Mesendoderm (in vitro differentiated cells): ENCODE measurements around the gene C20orf173. TPM values are rescaled to one million over a fixed set of nuclear protein-coding genes. Genes with fewer than 3 reads are reported as not detected.

Source experiments
- DNase-seq: peaks from one replicate; pipeline ENCODE4 v3.0.0; 2013
- H2AK5ac ChIP-seq: 2 replicates; pipeline ENCODE4 v1.6.1; 2013; ENCODE audit warnings: low read length, inconsistent platforms
- H2BK120ac ChIP-seq: 2 replicates; pipeline ENCODE4 v1.6.1; 2013; ENCODE audit warnings: low read depth, mild to moderate bottlenecking, low read length, moderate library complexity, mixed read lengths
- H2BK15ac ChIP-seq: replicated peaks from 2 replicates; pipeline ENCODE4 v1.6.1; 2013; ENCODE audit warnings: low read depth, mild to moderate bottlenecking, moderate library complexity
- H2BK5ac ChIP-seq: 2 replicates; pipeline ENCODE4 v1.6.1; 2013; ENCODE audit warnings: low read length, inconsistent platforms
- H3K18ac ChIP-seq: 2 replicates; pipeline ENCODE4 v1.6.1; 2013; ENCODE audit warnings: mild to moderate bottlenecking, low read length, mixed read lengths
- H3K23ac ChIP-seq: one replicate; pipeline ENCODE4 v1.6.1; 2013; ENCODE audit warnings: low read length
- H3K27ac ChIP-seq: 2 replicates; pipeline ENCODE4 v1.5.1; 2013; ENCODE audit warnings: low read depth, mild to moderate bottlenecking, inconsistent platforms, low read length, moderate library complexity
- H3K27me3 ChIP-seq: 2 replicates; pipeline ENCODE4 v1.6.1; 2013; ENCODE audit warnings: low read length, control low read depth, mild to moderate bottlenecking, inconsistent platforms; ENCODE audit not compliant: insufficient read depth, poor library complexity
- H3K36me3 ChIP-seq: 2 replicates; pipeline ENCODE4 v1.6.1; 2013; ENCODE audit warnings: low read length, inconsistent platforms; ENCODE audit not compliant: control insufficient read depth, insufficient read depth
- H3K4ac ChIP-seq: one replicate; pipeline ENCODE4 v1.6.1; 2013; ENCODE audit warnings: low read depth, mild to moderate bottlenecking, low read length, moderate library complexity
- H3K4me1 ChIP-seq: 2 replicates; pipeline ENCODE4 v1.6.1; 2013; ENCODE audit warnings: low read depth, low read length, inconsistent platforms; ENCODE audit not compliant: control insufficient read depth
- H3K4me2 ChIP-seq: 2 replicates; pipeline ENCODE4 v1.6.1; 2013; ENCODE audit warnings: low read length
- H3K4me3 ChIP-seq: 2 replicates; pipeline ENCODE4 v1.5.1; 2013; ENCODE audit warnings: mild to moderate bottlenecking, low read length
- H3K56ac ChIP-seq: one replicate; pipeline ENCODE4 v1.6.1; 2013; ENCODE audit warnings: low read length
- H3K79me1 ChIP-seq: 2 replicates; pipeline ENCODE4 v1.6.1; 2013; ENCODE audit warnings: low read length, inconsistent platforms
- H3K79me2 ChIP-seq: 2 replicates; pipeline ENCODE4 v1.6.1; 2013; ENCODE audit warnings: mild to moderate bottlenecking, low read length; ENCODE audit not compliant: control insufficient read depth, insufficient read depth
- H3K9ac ChIP-seq: 2 replicates; pipeline ENCODE4 v1.6.1; 2013; ENCODE audit warnings: low read length, inconsistent platforms
- H4K5ac ChIP-seq: one replicate; pipeline ENCODE4 v1.6.1; 2013; ENCODE audit warnings: low read length
- H4K8ac ChIP-seq: one replicate; pipeline ENCODE4 v1.6.1; 2013; ENCODE audit warnings: low read depth, mild to moderate bottlenecking, control low read depth, low read length, moderate library complexity
- WGBS: extraction: QIAGEN DNeasy Blood & Tissue Kit; methylation state at CpG from one replicate; pipeline ENCODE4 v1.1.7; 2013; ENCODE audit warnings: low lambda C conversion rate, missing lambda C conversion rate; ENCODE audit not compliant: insufficient coverage; ENCODE audit errors: extremely low coverage; 5-methylcytosine and 5-hydroxymethylcytosine counted together
- polyA plus RNA-seq, 2 experiments: library from polyadenylated mRNA; stranded (reverse); fragments of 200-250 nt; gene quantifications; one replicate each; pipeline ENCODE4 v1.2.3, GENCODE V29; 2013

The C20orf173 gene, protein sequence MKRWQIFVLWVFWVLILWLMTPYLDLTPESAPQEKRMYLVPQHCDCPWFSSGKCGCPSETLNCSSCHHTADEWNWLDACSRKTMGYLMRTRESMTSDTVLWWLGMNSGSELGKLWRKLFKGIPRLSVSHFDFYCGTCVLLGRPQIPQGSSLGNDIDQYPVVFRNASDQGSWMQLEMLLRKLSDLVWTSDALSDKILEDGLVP
- not detected for polyA plus RNA-seq (2013, experiment 1 of 2)
- not detected for polyA plus RNA-seq (2013, experiment 2 of 2)

DNA sequence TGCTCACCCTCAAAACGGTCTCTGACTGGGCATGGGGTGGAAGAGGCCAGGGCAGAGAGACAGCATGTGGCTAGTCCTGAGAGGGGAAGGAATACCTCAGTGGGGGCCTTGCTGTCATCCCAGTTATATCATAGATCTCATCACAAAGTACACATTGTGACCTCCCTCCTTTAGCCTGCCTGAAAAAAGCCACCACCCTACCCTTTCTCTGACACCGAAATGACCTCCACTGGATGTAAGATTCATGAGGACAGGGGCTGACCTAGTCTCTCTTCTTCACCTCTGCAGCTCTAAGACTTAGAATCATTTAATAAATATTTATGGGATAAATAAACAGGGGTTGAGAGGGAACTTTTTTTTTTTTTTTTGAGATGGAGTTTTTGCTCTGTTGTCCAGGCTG, at the start of gene C20orf173:
Gene C20orf173, minus strand, starts transcription at position 101 of the 400 bp plus-strand sequence. CDS start 279 bp downstream, outside the sequence.
- H2BK15ac ChIP-seq: no peak within 1 kb of the TSS
- no peaks in the 10 kb centered on the region for H3K4me1 ChIP-seq
- no peak within 1 kb of the TSS for H3K4me3 ChIP-seq
- H3K4ac ChIP-seq: no peak within 1 kb of the TSS
- H3K9ac ChIP-seq: no peak within 1 kb of the TSS
- no peak within 1 kb of the TSS for H2AK5ac ChIP-seq
- no peak within 1 kb of the TSS for H3K4me2 ChIP-seq
- H3K79me1 ChIP-seq: no peaks in the 10 kb centered on the region
- no peaks in the 10 kb centered on the region for H3K27me3 ChIP-seq
- no peak for DNase-seq
- no peak within 1 kb of the TSS for H3K18ac ChIP-seq
- WGBS: no CpG with 5 or more reads among the region's 2 CpGs
- H2BK120ac ChIP-seq: no peak within 1 kb of the TSS
- no peak within 1 kb of the TSS for H2BK5ac ChIP-seq
- H3K23ac ChIP-seq: no peak within 1 kb of the TSS
- H4K5ac ChIP-seq: no peak within 1 kb of the TSS
- H3K36me3 ChIP-seq: no peaks in the 10 kb centered on the region
- H3K79me2 ChIP-seq: no peaks in the 10 kb centered on the region
- no peak within 1 kb of the TSS for H3K56ac ChIP-seq
- no peak within 1 kb of the TSS for H4K8ac ChIP-seq
- H3K27ac ChIP-seq: no peak within 1 kb of the TSS

DNA sequence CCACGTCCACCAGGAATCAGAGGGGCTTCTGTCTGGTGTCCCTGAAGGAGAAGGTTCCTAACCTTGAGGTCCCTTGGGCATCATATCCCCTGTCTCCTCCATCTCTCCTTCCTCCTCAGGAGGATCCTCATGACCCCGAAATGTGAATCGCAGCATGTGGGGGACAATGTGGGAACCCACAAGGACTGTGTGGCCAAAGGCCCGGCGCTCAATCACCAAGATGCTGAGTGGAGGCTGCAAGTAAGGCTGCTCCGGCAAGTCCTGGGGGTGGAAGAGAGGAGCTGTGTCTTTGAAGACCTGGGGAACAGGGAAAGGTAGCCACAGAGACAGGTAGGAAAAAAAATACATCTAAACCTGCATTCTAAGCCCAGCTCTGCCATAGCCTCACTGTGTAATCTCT, 49.7 kb upstream of the C20orf173 start:
- H3K36me3 ChIP-seq: no peaks in the 10 kb centered on the region
- H3K23ac ChIP-seq: no peak overlapping the region
- no peak overlapping the region for H2BK15ac ChIP-seq
- no peak overlapping the region for H2AK5ac ChIP-seq
- H3K4me2 ChIP-seq: no peak overlapping the region
- no peaks in the 10 kb centered on the region for H3K79me1 ChIP-seq
- no peak overlapping the region for H3K56ac ChIP-seq
- no peak overlapping the region for H3K18ac ChIP-seq
- H2BK120ac ChIP-seq: no peak overlapping the region
- no peak overlapping the region for H4K8ac ChIP-seq
- no peak for DNase-seq
- H2BK5ac ChIP-seq: no peak overlapping the region
- H3K79me2 ChIP-seq: no peaks in the 10 kb centered on the region
- H4K5ac ChIP-seq: no peak overlapping the region
- no peaks in the 10 kb centered on the region for H3K27me3 ChIP-seq
- H3K9ac ChIP-seq: no peak overlapping the region
- no peak overlapping the region for H3K4me3 ChIP-seq
- no peaks in the 10 kb centered on the region for H3K4me1 ChIP-seq
- no CpG with 5 or more reads among the region's 6 CpGs for WGBS
- H3K4ac ChIP-seq: no peak overlapping the region
- no peak overlapping the region for H3K27ac ChIP-seq

DNA sequence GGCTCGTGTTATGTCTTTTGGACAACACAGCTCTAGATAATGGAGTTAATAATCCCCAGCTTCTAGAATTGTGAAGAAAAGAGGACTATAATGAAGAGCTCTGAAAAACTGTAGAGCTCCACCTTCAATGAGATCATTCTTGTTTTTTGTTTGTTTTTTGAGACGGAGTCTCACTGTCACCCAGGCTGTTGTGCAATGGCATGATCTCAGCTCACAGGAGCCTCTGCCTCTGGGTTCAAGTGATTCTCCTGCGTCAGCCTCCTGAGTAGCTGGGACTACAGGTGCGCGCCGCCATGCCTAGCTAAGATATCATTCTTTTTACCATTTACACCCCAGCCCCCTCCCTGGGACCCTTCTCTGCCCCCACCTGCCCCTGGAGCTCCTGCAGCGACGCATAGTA, 49.0 kb upstream of the C20orf173 start:
- no peak overlapping the region for H3K9ac ChIP-seq
- no peak overlapping the region for H3K4me3 ChIP-seq
- H3K4me2 ChIP-seq: no peak overlapping the region
- no peaks in the 10 kb centered on the region for H3K79me1 ChIP-seq
- no peak overlapping the region for H3K4ac ChIP-seq
- no peaks in the 10 kb centered on the region for H3K79me2 ChIP-seq
- H3K27ac ChIP-seq: no peak overlapping the region
- no peak overlapping the region for H2BK5ac ChIP-seq
- WGBS: no CpG with 5 or more reads among the region's 8 CpGs
- H3K18ac ChIP-seq: no peak overlapping the region
- H3K4me1 ChIP-seq: no peaks in the 10 kb centered on the region
- H2AK5ac ChIP-seq: no peak overlapping the region
- no peak overlapping the region for H2BK15ac ChIP-seq
- H3K27me3 ChIP-seq: no peaks in the 10 kb centered on the region
- H4K8ac ChIP-seq: no peak overlapping the region
- no peak overlapping the region for H4K5ac ChIP-seq
- no peak overlapping the region for H3K23ac ChIP-seq
- H2BK120ac ChIP-seq: no peak overlapping the region
- H3K36me3 ChIP-seq: no peaks in the 10 kb centered on the region
- no peak for DNase-seq
- H3K56ac ChIP-seq: no peak overlapping the region

GRCh38 chr20:35576816-35577215, 47.4 kb upstream of the C20orf173 start:
- Histone ChIP-seq H4K8ac (no peak overlapping the region), H2BK5ac (no peak overlapping the region), H2BK15ac (no peak overlapping the region), H4K5ac (no peak overlapping the region), H3K4ac (no peak overlapping the region), H3K36me3 (no peaks in the 10 kb centered on the region), H3K4me2 (no peak overlapping the region), H2AK5ac (no peak overlapping the region), H3K4me3 (no peak overlapping the region), H3K4me1 (no peaks in the 10 kb centered on the region), H3K27ac (no peak overlapping the region), H3K56ac (no peak overlapping the region), H3K79me1 (no peaks in the 10 kb centered on the region), H3K27me3 (no peaks in the 10 kb centered on the region), H3K79me2 (no peaks in the 10 kb centered on the region), H3K18ac (no peak overlapping the region), H3K9ac (no peak overlapping the region), H3K23ac (no peak overlapping the region), H2BK120ac (no peak overlapping the region)
- no CpG with 5 or more reads among the region's 3 CpGs for WGBS
- no peak for DNase-seq

- Histone ChIP-seq H2BK120ac (no peak overlapping the region), H2BK15ac (no peak overlapping the region), H3K9ac (no peak overlapping the region), H3K27me3 (no peaks in the 10 kb centered on the region), H3K23ac (no peak overlapping the region), H3K27ac (no peak overlapping the region), H3K18ac (no peak overlapping the region), H4K5ac (no peak overlapping the region), H2BK5ac (no peak overlapping the region), H3K4ac (no peak overlapping the region), H2AK5ac (no peak overlapping the region), H3K4me3 (no peak overlapping the region), H3K4me1 (no peaks in the 10 kb centered on the region), H3K56ac (no peak overlapping the region), H4K8ac (no peak overlapping the region), H3K79me2 (no peaks in the 10 kb centered on the region), H3K79me1 (no peaks in the 10 kb centered on the region), H3K36me3 (no peaks in the 10 kb centered on the region), H3K4me2 (no peak overlapping the region)
- no CpG with 5 or more reads among the region's 4 CpGs for WGBS
- DNase-seq: no peak
These were observed 46.5 kb upstream of the C20orf173 start for GRCh38 chr20:35575958-35576357.

DNA sequence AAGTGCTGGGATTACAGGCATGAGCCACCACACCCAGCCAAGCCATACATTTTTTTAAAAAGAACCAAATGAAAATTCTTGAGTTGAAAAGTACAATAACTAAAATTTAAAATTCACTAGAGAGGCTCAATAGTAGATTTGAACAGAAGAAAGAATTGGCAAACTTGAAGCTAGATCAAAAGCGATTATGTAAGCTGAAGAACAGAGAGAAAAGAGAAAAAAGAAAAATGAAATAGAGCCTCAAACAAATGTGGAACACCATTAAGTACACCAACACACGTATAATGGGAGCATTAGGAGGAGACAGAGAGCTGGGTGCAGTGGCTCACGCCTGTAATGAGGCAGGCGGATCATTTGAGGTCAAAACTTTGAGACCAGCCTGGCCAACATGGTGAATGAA, 43.4 kb upstream of the C20orf173 start:
- H2BK5ac ChIP-seq: no peak overlapping the region
- H3K4me2 ChIP-seq: no peak overlapping the region
- no peak overlapping the region for H3K23ac ChIP-seq
- no peak overlapping the region for H4K8ac ChIP-seq
- no CpG with 5 or more reads among the region's 4 CpGs for WGBS
- H2BK120ac ChIP-seq: no peak overlapping the region
- no peak overlapping the region for H4K5ac ChIP-seq
- no peaks in the 10 kb centered on the region for H3K36me3 ChIP-seq
- DNase-seq: no peak
- H3K9ac ChIP-seq: no peak overlapping the region
- no peak overlapping the region for H3K18ac ChIP-seq
- no peak overlapping the region for H2AK5ac ChIP-seq
- H3K56ac ChIP-seq: no peak overlapping the region
- H3K27me3 ChIP-seq: no peaks in the 10 kb centered on the region
- no peak overlapping the region for H2BK15ac ChIP-seq
- H3K4me1 ChIP-seq: no peaks in the 10 kb centered on the region
- no peaks in the 10 kb centered on the region for H3K79me2 ChIP-seq
- no peaks in the 10 kb centered on the region for H3K79me1 ChIP-seq
- no peak overlapping the region for H3K27ac ChIP-seq
- H3K4ac ChIP-seq: no peak overlapping the region
- no peak overlapping the region for H3K4me3 ChIP-seq
